ENCODE results near the gene LKAAEAR1.

GRCh38 chr20:64104667-64105451 lies 20.7 kb upstream of the LKAAEAR1 start:
- no peak for TF ChIP-seq TEAD2 (tag; IDR thresholded peaks at IDR 0.05)
- TF ChIP-seq ATF3 (IDR thresholded peaks at IDR 0.05): no peak
- TF ChIP-seq ATF3 (CRISPR knock-in tag; conservative IDR thresholded peaks at IDR 0.05): no peak
- no peak for TF ChIP-seq NCOR1 (IDR thresholded peaks at IDR 0.05)
- TF ChIP-seq CTCF (IDR thresholded peaks at IDR 0.05 in 2 of 3, conservative IDR thresholded peaks at IDR 0.05 in 1 of 3; ENCODE audit: insufficient read depth in 2 of 3, low read depth in 1 of 3, low read length in 3 of 3): no peak
- no peak for TF ChIP-seq NBN (IDR thresholded peaks at IDR 0.05; ENCODE audit: low read depth)
- TF ChIP-seq IRF9 (tag; IDR thresholded peaks at IDR 0.05): no peak
- TF ChIP-seq SREBF1 (IDR thresholded peaks at IDR 0.05; ENCODE audit: borderline replicate concordance, low read depth, low read length): no peak
- TF ChIP-seq E2F4 (CRISPR knock-in tag; IDR thresholded peaks at IDR 0.05; ENCODE audit: low read depth): no peak
- TF ChIP-seq NFYB (IDR thresholded peaks at IDR 0.05; ENCODE audit: extremely low read depth, insufficient read length): no peak
- TF ChIP-seq EZH2 (IDR thresholded peaks at IDR 0.05; ENCODE audit: borderline replicate concordance, low read depth, low read length): no peak
- TF ChIP-seq ZBTB11 (CRISPR knock-in tag; IDR thresholded peaks at IDR 0.05): no peak

Data from K562 (cell line).